HepG2 (cell line): ENCODE results near the gene PIP5KL1. TPM values are rescaled to one million over a fixed set of nuclear protein-coding genes. Genes with fewer than 3 reads are reported as not detected.
A peak's percentile ranks its signal among the peaks of the same experiment; 100 is the strongest.

Experiments
- ARID4A ChIP-seq: sonication (generic); formaldehyde crosslinking; IDR thresholded peaks from 2 replicates; pipeline ENCODE4 v1.5.0; 2020; ENCODE audit warnings: mild to moderate bottlenecking, missing genetic modification reagents, borderline replicate concordance
- ASH2L ChIP-seq: fragments of 300-600, 200-600 bp; sonication (generic); IDR thresholded peaks from 2 replicates; pipeline ENCODE4 v1.7.0; 2017; ENCODE audit warnings: low read depth, mild to moderate bottlenecking, moderate library complexity, mixed read lengths, low read length; ENCODE audit not compliant: insufficient read length
- CHCHD3 ChIP-seq: sonication (generic); formaldehyde crosslinking; IDR thresholded peaks from 2 replicates; pipeline ENCODE4 v1.8.0; 2022; ENCODE audit warnings: mild to moderate bottlenecking, missing genetic modification reagents, moderate library complexity
- CREB1 ChIP-seq, 2 experiments: fragments of 450-650 bp in 1 of 2; IDR thresholded peaks; 2 replicates each; pipeline ENCODE4 v1.6.1; 2016 to 2017; ENCODE audit warnings: control low read depth in 1 of 2, mild to moderate bottlenecking in 1 of 2, missing compliant biosample characterization in 1 of 2, missing genetic modification characterization in 1 of 2
- ELF3 ChIP-seq: IDR thresholded peaks from 2 replicates; pipeline ENCODE4 v1.6.1; 2016; ENCODE audit warnings: missing genetic modification reagents, missing compliant biosample characterization
- GATAD2A ChIP-seq: IDR thresholded peaks from 2 replicates; pipeline ENCODE4 v1.6.1; 2016
- KDM5B ChIP-seq: sonication (generic); formaldehyde crosslinking; IDR thresholded peaks from 2 replicates; pipeline ENCODE4 v1.4.0; 2020; ENCODE audit warnings: missing genetic modification reagents, mild to moderate bottlenecking, borderline replicate concordance
- SETDB1 ChIP-seq: sonication (generic); formaldehyde crosslinking; IDR thresholded peaks from 2 replicates; pipeline ENCODE4 v1.5.1; 2020; ENCODE audit warnings: missing genetic modification reagents, mild to moderate bottlenecking, borderline replicate concordance
- SKIL ChIP-seq: sonication (generic); formaldehyde crosslinking; IDR thresholded peaks from 2 replicates; pipeline ENCODE4 v1.8.0; 2022; ENCODE audit warnings: missing genetic modification reagents, mild to moderate bottlenecking, moderate library complexity, borderline replicate concordance
- SMAD3 ChIP-seq: sonication (generic); formaldehyde crosslinking; IDR thresholded peaks from 2 replicates; pipeline ENCODE4 v1.4.0; 2020; ENCODE audit warnings: missing genetic modification reagents
- ZFY ChIP-seq: sonication (generic); formaldehyde crosslinking; IDR thresholded peaks from 2 replicates; pipeline ENCODE4 v1.4.0; 2020; ENCODE audit warnings: missing genetic modification reagents
- ZNF276 ChIP-seq: sonication (generic); formaldehyde crosslinking; IDR thresholded peaks from 2 replicates; pipeline ENCODE4 v1.4.0; 2020; ENCODE audit warnings: mild to moderate bottlenecking, low read depth, missing genetic modification reagents
- ZNF3 ChIP-seq: IDR thresholded peaks from 2 replicates; pipeline ENCODE4 v1.7.0; 2017; ENCODE audit warnings: inconsistent platforms
- ZNF431 ChIP-seq: sonication (generic); formaldehyde crosslinking; IDR thresholded peaks from 2 replicates; pipeline ENCODE4 v1.9.0; 2022; ENCODE audit warnings: missing genetic modification reagents, low read depth, mild to moderate bottlenecking, borderline replicate concordance
- ZNF574 ChIP-seq: sonication (generic); formaldehyde crosslinking; IDR thresholded peaks from 2 replicates; pipeline ENCODE4 v1.4.0; 2020; ENCODE audit warnings: missing genetic modification reagents
- ZNF709 ChIP-seq: sonication (generic); formaldehyde crosslinking; IDR thresholded peaks from 2 replicates; pipeline ENCODE4 v1.5.0; 2020; ENCODE audit warnings: mild to moderate bottlenecking, missing genetic modification reagents
- ZNF879 ChIP-seq: sonication (generic); formaldehyde crosslinking; IDR thresholded peaks from 2 replicates; pipeline ENCODE4 v1.8.1; 2023; ENCODE audit warnings: missing genetic modification reagents
- polyA plus RNA-seq, 8 experiments: library from polyadenylated mRNA; depleted of rRNA in 3 of 8; stranded (reverse) in 7 of 8; unstranded in 1 of 8; fragments of >200 nt; fragmentation: Illumina TruSeq in 4 of 8; extraction: Trizol in 4 of 8; gene quantifications; 2 replicates each; pipeline versions ENCODE4 v1.2.1 to v1.2.3, GENCODE V29; 2011 to 2016; ENCODE audit warnings: low read depth in 4 of 8, missing spikeins in 1 of 8, mixed read lengths in 1 of 8; ENCODE audit not compliant: insufficient read depth in 1 of 8
- total RNA-seq, 5 experiments: library from RNA; depleted of rRNA; stranded (reverse); fragments of >200 nt; fragmentation: Illumina TruSeq; extraction: Trizol; gene quantifications; 2 replicates each; pipeline ENCODE4 v1.2.3, GENCODE V29; 2016; ENCODE audit warnings: low read depth in 1 of 5

Gene PIP5KL1
- total and polyA plus RNA-seq, 2 of the 13 experiments (the other 11 are each of a cell fraction or from before 2014, with no cell fraction given): 0.20 to 0.49 TPM

GRCh38 chr9:127931092-127931881 lies 710 bp upstream of the PIP5KL1 start (continued):
- no peak for TF ChIP-seq ARID4A (CRISPR knock-in tag)
- TF ChIP-seq CHCHD3 (CRISPR knock-in tag): no peak
- TF ChIP-seq ZFY (CRISPR knock-in tag): peak; percentile 11; the same call in 1 of the 2 replicates
- 0 out of 2 replicates have a peak, but pooled peaks have one; percentile 18 for TF ChIP-seq ZNF3
- TF ChIP-seq ASH2L: peak; percentile 8
- TF ChIP-seq ZNF574: no peak
- TF ChIP-seq CREB1 (IDR thresholded peaks at IDR 0.05): no peak
- no peak for TF ChIP-seq CREB1 (CRISPR knock-in tag; IDR thresholded peaks at IDR 0.05)
- TF ChIP-seq KDM5B: peak; percentile 22; the same call in 1 of the 2 replicates
- 0 out of 2 replicates have a peak, but pooled peaks have one; percentile 25 for TF ChIP-seq ZNF276 (CRISPR knock-in tag)
- TF ChIP-seq SKIL: no peak
- TF ChIP-seq ZNF879 (CRISPR knock-in tag): 0 out of 2 replicates have a peak, but pooled peaks have one; percentile 38
- 0 out of 2 replicates have a peak, but pooled peaks have one; percentile 41 for TF ChIP-seq ZNF431 (CRISPR knock-in tag)
- no peak for TF ChIP-seq GATAD2A (CRISPR knock-in tag)
- TF ChIP-seq ZNF709 (CRISPR knock-in tag): no peak
- no peak for TF ChIP-seq SMAD3
- TF ChIP-seq ELF3 (CRISPR knock-in tag): peak; percentile 46; the same call in 1 of the 2 replicates
- TF ChIP-seq SETDB1: no peak
